HFFc6 (cell line): ENCODE measurements around the gene ASPSCR1. TPM values are rescaled to one million over a fixed set of nuclear protein-coding genes. Genes with fewer than 3 reads are reported as not detected.

Source experiments
- DNase-seq: peaks from one replicate; pipeline ENCODE4 v3.0.0-alpha.2; 2018
- H3K27ac Mint-ChIP-seq: 2 replicates; pipeline ENCODE4 v1.8.0; 2020; ENCODE audit warnings: mild to moderate bottlenecking, mixed read lengths
- H3K27me3 Mint-ChIP-seq: 2 replicates; pipeline ENCODE4 v1.8.0; 2021; ENCODE audit warnings: mild to moderate bottlenecking, moderate library complexity, mixed read lengths; ENCODE audit not compliant: insufficient read depth
- H3K36me3 Mint-ChIP-seq: 2 replicates; pipeline ENCODE4 v1.8.0; 2021; ENCODE audit warnings: low read depth, mixed read lengths
- H3K4me1 Mint-ChIP-seq: 2 replicates; pipeline ENCODE4 v1.8.0; 2020; ENCODE audit warnings: low read depth, mixed read lengths
- H3K4me3 Mint-ChIP-seq: 2 replicates; pipeline ENCODE4 v1.8.0; 2020; ENCODE audit warnings: mild to moderate bottlenecking, moderate library complexity, mixed read lengths
- H3K9me3 Mint-ChIP-seq: 2 replicates; pipeline ENCODE4 v1.8.0; 2020; ENCODE audit warnings: mild to moderate bottlenecking, mixed read lengths
- total RNA-seq, 6 experiments: library from RNA; stranded (reverse); fragmentation: NEBNext Ultra II Directional; extraction: Animal tissue kit (Norgen Biotek cat#: 25700); gene quantifications; 2 replicates in 1 of 6; 3 replicates in 5 of 6; pipeline ENCODE4 v1.2.3, GENCODE V29; 2021
- TF ChIP-seq, protein P1 (sequence below): fragments of 200-600 bp; sonication (generic); IDR thresholded peaks from 2 replicates; pipeline ENCODE4 v1.5.0; 2021; ENCODE audit warnings: antibody characterized with exemption, mild to moderate bottlenecking

Gene ASPSCR1
- total RNA-seq, 6 experiments from 2014 or later, result 26.6 to 36.8 (median 34.7) TPM

DNA sequence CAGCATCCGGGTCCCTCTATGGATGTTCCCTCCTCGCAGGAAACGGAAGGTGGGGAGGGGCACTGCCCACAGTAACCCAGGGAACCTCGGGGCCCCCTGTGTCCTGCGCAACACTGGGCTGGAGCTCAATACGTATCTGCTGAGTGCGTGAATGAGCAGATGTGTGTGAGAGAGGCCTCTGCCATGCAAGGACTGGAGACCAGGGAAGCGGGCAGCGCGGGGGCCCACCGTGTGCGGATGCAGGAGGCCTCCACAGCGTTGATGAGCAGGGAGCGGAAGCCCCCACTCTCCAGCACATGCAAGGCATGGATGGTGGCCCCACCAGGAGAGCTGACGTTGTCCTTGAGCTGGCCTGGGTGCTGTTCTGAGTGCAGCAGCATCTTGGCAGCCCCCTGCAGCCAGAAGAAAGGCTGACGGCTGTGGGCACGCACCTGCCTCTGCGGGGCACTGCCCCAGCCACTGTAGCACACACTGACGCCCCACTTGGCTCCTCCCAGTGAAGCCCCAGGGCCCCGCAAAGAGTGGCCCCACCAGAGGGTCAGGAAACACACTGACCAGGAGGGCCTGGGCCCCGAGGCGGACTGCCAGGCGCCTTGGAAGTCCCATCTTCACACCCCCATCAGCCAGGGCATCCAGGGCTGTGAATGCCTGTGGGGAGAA lies 43.2 kb upstream of the ASPSCR1 start:
- no peaks in the 10 kb centered on the region for H3K9me3 Mint-ChIP-seq
- H3K4me1 Mint-ChIP-seq, result peaks cover 14% of the 10 kb centered on the region
- TF ChIP-seq, protein P1, sequence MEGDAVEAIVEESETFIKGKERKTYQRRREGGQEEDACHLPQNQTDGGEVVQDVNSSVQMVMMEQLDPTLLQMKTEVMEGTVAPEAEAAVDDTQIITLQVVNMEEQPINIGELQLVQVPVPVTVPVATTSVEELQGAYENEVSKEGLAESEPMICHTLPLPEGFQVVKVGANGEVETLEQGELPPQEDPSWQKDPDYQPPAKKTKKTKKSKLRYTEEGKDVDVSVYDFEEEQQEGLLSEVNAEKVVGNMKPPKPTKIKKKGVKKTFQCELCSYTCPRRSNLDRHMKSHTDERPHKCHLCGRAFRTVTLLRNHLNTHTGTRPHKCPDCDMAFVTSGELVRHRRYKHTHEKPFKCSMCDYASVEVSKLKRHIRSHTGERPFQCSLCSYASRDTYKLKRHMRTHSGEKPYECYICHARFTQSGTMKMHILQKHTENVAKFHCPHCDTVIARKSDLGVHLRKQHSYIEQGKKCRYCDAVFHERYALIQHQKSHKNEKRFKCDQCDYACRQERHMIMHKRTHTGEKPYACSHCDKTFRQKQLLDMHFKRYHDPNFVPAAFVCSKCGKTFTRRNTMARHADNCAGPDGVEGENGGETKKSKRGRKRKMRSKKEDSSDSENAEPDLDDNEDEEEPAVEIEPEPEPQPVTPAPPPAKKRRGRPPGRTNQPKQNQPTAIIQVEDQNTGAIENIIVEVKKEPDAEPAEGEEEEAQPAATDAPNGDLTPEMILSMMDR, result no peak
- no peak overlapping the region for H3K4me3 Mint-ChIP-seq
- DNase-seq, result no peak
- H3K36me3 Mint-ChIP-seq, result no peaks in the 10 kb centered on the region
- no peak overlapping the region for H3K27ac Mint-ChIP-seq
- H3K27me3 Mint-ChIP-seq, result no peaks in the 10 kb centered on the region; the same call in 1 of the 2 replicates

DNA sequence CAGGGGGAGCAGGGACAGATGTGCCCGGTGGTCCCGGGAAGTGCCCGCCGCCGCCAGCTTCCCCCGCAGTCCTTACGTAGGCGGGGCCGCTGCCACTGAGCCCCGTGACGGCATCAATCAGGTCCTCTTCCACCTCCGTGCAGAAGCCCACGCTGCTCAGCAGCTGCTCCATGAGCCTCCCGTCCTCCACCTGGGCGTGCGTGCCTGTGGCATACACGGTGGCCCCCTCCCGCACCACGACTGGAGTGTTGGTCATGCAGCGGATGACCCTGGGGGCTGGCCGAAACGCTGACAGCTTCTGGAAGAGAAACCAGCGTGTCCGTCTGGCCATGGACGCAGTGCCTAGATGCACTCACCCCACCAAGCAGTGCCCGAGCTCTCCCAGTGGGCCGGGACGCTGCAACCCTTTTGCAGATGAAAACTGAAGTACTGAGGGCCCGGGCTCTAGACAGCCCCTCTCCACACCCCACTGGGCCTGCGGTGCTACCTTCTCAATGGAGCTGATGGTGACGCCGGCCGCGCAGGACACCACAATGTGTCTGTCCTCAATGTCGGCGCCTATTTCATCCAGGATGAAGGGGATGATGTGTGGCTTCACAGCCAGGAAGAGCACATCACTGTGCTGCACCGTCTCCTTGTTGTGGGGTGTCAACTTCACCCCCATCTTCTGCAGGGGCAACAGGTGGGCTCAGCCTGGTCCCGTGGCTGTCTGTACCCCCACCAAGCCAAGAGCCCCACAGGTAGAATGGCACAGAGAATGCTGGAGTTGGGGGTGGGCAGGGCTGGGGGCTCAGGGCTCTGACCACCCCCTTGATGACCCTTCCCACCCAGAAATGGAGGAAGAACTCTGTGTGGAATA lies 42.4 kb upstream of the ASPSCR1 start:
- TF ChIP-seq, protein P1, result no peak
- H3K4me3 Mint-ChIP-seq, result peak overlapping the region; percentile 90; the same call in 1 of the 2 replicates
- peaks cover 14% of the 10 kb centered on the region for H3K4me1 Mint-ChIP-seq
- DNase-seq, result no peak
- no peaks in the 10 kb centered on the region; the same call in 1 of the 2 replicates for H3K27me3 Mint-ChIP-seq
- H3K9me3 Mint-ChIP-seq, result no peaks in the 10 kb centered on the region
- no peak overlapping the region for H3K27ac Mint-ChIP-seq
- no peaks in the 10 kb centered on the region for H3K36me3 Mint-ChIP-seq

DNA sequence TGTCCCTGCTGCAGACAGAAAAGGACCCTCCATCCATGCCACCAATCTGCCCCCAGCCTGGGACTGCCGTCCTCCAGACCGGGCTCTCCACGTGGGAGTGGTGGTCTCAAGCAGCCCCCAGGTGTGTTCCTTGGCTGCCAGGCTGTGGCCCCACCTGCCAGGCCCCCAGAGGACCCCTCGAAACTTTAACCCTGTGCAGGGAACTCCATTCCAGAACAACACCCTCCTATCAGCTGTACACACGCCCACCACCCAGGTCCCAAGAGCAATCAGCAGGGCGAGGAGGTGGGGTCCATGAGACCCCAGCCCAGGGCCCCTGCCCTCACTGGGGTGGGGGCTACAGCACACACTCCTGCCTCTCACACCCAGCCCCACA lies 41.7 kb upstream of the ASPSCR1 start:
- Mint-ChIP-seq H3K4me1 (peaks cover 14% of the 10 kb centered on the region), H3K4me3 (peak overlapping the region; percentile 90), H3K9me3 (no peaks in the 10 kb centered on the region), H3K27ac (peak overlapping the region; percentile 25; the same call in 1 of the 2 replicates), H3K27me3 (no peaks in the 10 kb centered on the region; the same call in 1 of the 2 replicates), H3K36me3 (no peaks in the 10 kb centered on the region)
- no peak for DNase-seq
- TF ChIP-seq, protein P1, result no peak

DNA sequence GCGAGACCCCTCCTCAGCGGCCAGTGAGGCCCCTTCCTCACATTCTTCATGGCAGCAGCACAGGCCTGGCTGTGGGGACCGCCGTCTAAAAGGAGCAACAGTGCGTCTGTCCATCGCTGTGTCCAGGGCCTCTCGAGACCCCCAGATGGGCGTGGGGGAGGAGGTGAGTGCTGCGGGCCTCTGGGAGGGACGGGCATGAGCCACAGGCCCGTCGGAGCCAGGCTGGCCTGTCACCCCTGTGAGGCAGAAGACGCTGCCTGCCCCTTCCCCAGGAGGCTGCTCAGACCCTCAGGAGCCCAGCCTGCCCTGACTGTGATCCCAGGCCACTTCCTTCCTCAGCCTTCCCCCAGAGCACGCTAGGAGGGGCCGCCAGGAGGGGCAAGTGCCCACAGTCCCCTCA lies 38.2 kb upstream of the ASPSCR1 start:
- H3K27me3 Mint-ChIP-seq, result peaks cover 6% of the 10 kb centered on the region
- TF ChIP-seq, protein P1, result no peak
- H3K4me3 Mint-ChIP-seq, result no peak overlapping the region
- H3K27ac Mint-ChIP-seq, result no peak overlapping the region
- no peaks in the 10 kb centered on the region for H3K9me3 Mint-ChIP-seq
- DNase-seq, result no peak
- H3K36me3 Mint-ChIP-seq, result no peaks in the 10 kb centered on the region
- H3K4me1 Mint-ChIP-seq, result peaks cover 14% of the 10 kb centered on the region

DNA sequence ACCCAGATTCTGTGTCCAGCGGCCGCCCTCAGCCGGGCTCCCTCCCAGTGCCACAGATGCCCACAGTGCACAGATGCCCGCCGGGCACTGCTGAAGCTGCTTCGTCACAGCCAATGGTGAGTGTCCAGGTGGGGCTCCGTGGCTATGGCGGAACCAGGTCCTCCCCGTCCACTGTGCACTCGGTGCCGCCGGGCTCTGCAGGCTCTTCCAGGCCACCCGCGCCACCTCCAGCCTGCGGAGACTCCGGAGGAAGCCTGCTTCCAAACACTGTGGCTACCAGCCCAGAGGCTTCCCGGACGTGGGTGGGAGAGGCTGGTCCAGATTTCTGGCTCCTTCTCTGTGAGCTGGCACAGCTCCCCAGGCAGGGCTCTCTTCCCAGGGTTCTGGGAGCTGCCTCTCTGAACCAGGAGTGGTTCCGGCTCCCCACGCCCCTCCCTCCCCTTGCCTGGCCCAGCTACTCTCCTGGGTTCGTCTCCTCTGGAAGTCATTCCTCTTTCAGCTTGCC lies 37.5 kb upstream of the ASPSCR1 start:
- TF ChIP-seq, protein P1, result no peak
- Mint-ChIP-seq H3K27ac (no peak overlapping the region), H3K27me3 (peaks cover 6% of the 10 kb centered on the region), H3K9me3 (no peaks in the 10 kb centered on the region), H3K36me3 (no peaks in the 10 kb centered on the region), H3K4me3 (no peak overlapping the region), H3K4me1 (peaks cover 14% of the 10 kb centered on the region)
- no peak for DNase-seq
